Central memory CD8-positive, alpha-beta T cell (primary cell): Measurements from ENCODE around the gene HDGFL2.
"Not testable (repeated sequence)": the region's sequence is repeated elsewhere in the genome, so short reads cannot be mapped to it uniquely, and the experiment has no call there.

ENCODE experiments used
- ATAC-seq: fragments of 150-1000 bp; cut with Tn5 transposase; replicated peaks from 2 replicates; pipeline ENCODE4 v1.10.0; 2022; ENCODE audit warnings: mild to moderate bottlenecking, moderate FRiP score, moderate number of reproducible peaks; ENCODE audit not compliant: poor library complexity, severe bottlenecking; ENCODE audit errors: extremely low read depth
- DNase-seq, 2 donors: peaks; one replicate each; pipeline ENCODE4 v3.0.0; 2021; ENCODE audit warnings: low spot score in 2 of 2
- H3K27ac Mint-ChIP-seq: one replicate; pipeline ENCODE4 v1.8.0; 2022; ENCODE audit warnings: low read depth, mild to moderate bottlenecking, moderate library complexity, mixed read lengths
- H3K27me3 Mint-ChIP-seq: one replicate; pipeline ENCODE4 v1.8.0; 2022; ENCODE audit warnings: mixed read lengths
- H3K36me3 Mint-ChIP-seq: one replicate; pipeline ENCODE4 v1.8.0; 2022; ENCODE audit warnings: mild to moderate bottlenecking, moderate library complexity, mixed read lengths; ENCODE audit not compliant: insufficient read depth
- H3K4me1 Mint-ChIP-seq: one replicate; pipeline ENCODE4 v1.8.0; 2022; ENCODE audit warnings: mixed read lengths
- H3K4me3 Mint-ChIP-seq: one replicate; pipeline ENCODE4 v1.8.0; 2022; ENCODE audit warnings: mild to moderate bottlenecking, moderate library complexity, mixed read lengths
- H3K9me3 Mint-ChIP-seq: one replicate; pipeline ENCODE4 v1.8.0; 2022; ENCODE audit warnings: mixed read lengths

HDGFL2 gene

DNA sequence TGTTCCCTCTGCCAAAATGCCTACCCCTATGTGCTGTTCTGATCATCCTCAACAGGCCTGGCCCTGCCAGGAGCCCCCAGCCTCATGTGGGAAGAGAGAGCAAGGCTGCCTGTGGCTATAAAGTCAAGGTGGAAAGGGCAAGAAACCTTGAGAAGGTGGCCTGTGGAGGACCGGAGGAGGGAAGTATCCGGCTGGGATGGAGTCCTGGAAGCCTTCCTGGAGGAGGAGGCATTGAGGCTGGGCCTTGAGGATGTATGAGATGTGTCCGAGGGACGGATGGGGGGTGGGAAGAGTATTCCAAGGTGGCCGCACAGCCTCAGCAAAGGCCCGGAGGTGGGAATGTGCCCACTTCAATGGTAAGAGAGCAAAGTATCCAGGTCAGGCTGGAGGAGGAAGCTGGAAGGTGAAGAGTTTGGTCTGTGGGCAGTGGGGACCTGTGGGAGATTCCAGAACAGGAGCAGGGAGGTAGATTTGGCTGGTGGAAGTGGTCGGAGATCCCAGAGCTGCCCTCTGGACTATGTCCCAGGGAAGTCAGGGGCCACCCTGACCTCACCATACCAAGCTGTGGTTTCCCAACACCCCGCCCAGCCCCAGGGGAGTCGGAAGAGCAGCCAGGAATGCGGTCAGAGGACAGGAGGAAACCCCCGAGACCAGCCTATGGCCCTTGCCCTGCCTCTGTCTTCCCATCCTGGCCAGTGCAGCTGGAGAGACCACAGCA is 49.2 kb downstream of the HDGFL2 start:
- Mint-ChIP-seq H3K27me3 (peaks cover 22% of the 10 kb centered on the region), H3K4me3 (no peak overlapping the region), H3K27ac (no peak overlapping the region), H3K36me3 (no peaks in the 10 kb centered on the region), H3K9me3 (no peaks in the 10 kb centered on the region), H3K4me1 (peaks cover 5% of the 10 kb centered on the region)
- no peak for DNase-seq
- ATAC-seq, result no peak

DNA sequence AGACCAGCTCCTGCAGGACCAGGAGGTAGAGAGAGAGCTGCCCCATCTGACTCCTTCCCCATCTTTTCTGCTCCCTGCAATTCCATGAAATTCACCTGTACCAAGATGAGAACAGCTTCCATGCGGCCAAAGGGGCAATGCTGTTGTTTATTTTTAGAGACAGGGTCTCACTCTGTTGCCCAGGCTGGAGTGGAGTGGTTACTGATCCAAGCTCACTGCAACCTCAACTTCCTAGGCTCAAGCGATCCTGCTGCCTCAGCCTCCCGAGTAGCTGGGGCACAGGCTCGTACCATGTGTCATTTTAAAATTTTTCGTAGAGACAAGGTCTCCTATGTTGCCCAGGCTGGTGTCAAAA is 49.8 kb downstream of the HDGFL2 start:
- ATAC-seq (no peak), DNase-seq (no peak)
- Mint-ChIP-seq H3K27ac (no peak overlapping the region), H3K4me3 (no peak overlapping the region), H3K27me3 (peaks cover 22% of the 10 kb centered on the region), H3K36me3 (no peaks in the 10 kb centered on the region), H3K9me3 (no peaks in the 10 kb centered on the region), H3K4me1 (peaks cover 5% of the 10 kb centered on the region)

DNA sequence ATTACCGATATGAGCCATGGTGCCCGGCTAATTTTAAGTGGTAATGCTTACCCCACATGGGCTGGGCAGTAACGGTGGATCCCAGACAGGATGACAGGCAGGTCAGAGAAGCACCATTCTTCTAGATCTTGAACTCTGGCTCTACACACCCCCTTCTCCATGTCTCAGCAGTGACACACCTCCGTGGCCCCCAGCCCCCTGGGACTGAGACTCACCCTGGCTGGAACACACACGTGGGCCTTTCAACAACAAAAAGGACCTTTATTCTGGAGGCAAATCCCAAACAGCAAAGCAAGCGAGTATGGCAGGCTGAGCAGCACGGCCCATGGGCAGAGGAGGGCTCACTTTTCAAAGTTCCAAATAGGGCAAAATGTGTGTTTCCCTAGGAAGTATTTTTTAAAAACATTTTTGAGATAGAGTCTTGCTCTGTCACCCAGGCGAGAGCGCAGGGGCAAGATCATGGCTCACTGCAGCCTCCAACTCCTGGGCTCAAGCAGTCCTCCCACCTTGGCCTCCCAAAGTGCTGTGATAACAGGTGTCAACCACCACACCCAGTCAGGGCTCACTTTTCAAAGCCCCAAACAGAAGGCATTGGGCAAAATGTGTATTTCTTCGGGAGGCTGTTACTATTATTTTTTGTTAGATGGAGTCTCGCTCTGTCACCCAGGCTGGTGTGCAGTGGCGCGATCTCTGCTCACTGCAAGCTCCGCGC is 50.4 kb downstream of the HDGFL2 start:
- Mint-ChIP-seq H3K27ac (no peak overlapping the region), H3K4me1 (peaks cover 5% of the 10 kb centered on the region), H3K36me3 (no peaks in the 10 kb centered on the region), H3K27me3 (peaks cover 22% of the 10 kb centered on the region), H3K4me3 (no peak overlapping the region), H3K9me3 (no peaks in the 10 kb centered on the region)
- ATAC-seq, result no peak
- no peak for DNase-seq

DNA sequence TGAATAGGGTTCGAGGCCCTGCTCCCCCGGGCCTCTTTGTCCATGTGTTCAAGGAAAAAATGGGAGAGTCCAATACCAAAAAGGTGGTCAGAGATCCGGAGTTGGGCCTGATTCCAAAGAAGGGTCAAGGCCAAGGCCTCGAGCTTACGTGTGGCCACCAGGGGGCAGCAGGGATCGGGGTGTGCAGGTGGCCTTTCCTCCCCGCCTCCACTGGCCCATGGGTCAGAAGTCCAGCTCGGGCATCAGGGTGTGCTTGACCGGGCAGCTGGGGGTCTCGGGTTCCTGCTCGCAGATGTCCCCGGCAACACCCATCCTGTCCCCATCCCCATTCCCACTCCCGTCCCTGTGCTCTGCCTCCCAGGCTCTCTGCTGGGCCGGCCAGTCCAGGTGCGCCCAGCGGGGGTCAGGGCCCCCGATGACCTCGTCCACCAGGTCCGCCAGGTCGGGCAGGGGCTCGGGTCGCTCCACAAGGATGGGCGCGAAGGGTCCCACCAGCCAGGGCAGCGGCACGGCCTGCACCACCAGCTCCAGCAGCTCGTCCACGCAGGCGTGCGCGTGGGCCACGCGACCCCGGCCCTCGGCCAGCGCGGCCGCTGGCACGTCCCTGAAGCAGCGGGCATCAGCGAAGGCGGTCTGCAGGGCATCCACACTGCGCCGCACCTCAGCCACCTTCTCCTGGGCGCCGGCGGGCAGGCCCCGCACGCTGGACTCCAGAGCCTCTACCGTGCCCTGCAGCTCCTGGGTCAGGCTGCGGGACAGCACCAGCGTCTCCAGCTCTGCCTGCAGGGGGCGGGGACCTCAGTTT is 51.4 kb downstream of the HDGFL2 start:
- ATAC-seq, result no peak
- H3K27ac Mint-ChIP-seq, result no peak overlapping the region
- H3K4me1 Mint-ChIP-seq, result peaks cover 4% of the 10 kb centered on the region
- H3K9me3 Mint-ChIP-seq, result no peaks in the 10 kb centered on the region
- no peak overlapping the region for H3K4me3 Mint-ChIP-seq
- H3K27me3 Mint-ChIP-seq, result peaks cover 22% of the 10 kb centered on the region
- no peaks in the 10 kb centered on the region for H3K36me3 Mint-ChIP-seq
- DNase-seq, result no peak

DNA sequence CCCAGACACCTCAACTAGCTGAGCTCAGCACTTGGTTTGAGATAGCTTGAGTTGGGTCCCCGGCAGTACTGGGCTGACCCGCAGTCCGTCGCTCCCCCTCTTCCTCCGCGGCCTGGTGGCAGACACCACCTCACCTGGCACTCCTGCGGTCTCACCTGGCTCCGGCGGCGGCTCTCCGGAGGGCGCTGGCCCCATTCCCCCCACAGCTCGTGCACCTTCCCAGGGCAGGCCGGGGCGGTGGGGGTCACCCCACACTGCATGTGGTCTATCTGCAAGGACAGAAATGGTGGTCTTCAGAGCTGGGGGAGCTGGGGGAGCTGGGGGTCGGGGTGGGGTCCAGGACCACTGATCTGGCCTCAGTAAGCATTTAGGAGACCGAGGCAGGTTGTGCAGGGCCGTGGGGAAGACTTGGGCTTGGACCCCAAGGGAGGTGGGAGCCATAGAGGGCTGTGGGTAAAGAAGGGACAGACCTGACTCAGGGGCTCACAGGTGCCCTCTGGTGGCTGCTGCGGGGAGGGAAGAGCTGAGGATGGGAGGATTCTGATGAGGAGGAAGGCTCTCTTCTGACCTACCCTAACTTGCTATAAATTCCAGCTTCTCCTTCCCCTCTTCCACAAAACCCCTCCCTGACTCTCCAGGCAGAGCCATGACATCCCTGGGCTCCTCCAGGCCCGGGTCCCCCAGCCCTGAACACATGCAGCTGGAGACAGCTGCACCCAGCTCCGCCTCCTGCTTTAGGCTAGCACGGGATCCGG is 52.9 kb downstream of the HDGFL2 start:
- no peaks in the 10 kb centered on the region for H3K4me1 Mint-ChIP-seq
- ATAC-seq (no peak), DNase-seq (peak; percentile 41 to 57)
- no peak overlapping the region for H3K27ac Mint-ChIP-seq
- no peaks in the 10 kb centered on the region for H3K36me3 Mint-ChIP-seq
- no peaks in the 10 kb centered on the region for H3K9me3 Mint-ChIP-seq
- H3K27me3 Mint-ChIP-seq, result peaks cover 15% of the 10 kb centered on the region
- H3K4me3 Mint-ChIP-seq, result no peak overlapping the region

DNA sequence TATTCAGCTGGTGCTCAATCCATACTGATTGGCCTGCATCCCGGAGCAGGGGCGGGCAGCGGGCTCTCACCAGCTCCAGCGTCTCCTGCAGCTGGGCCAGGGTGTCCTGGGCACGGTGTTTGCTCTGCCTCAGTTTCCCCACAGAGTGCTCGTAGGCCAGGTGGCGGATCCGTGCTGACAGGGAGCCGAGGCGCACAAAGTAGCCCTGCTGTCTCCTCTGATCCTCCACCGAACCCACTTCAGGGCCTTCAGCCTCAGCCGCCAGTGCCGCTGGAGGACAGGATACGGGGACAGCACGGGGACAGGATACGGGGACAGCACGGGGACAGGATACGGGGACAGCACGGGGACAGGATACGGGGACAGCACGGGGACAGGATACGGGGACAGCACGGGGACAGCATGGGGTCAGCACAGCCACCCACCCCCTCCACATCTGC is 53.5 kb downstream of the HDGFL2 start:
- no peaks in the 10 kb centered on the region for H3K36me3 Mint-ChIP-seq
- no peaks in the 10 kb centered on the region for H3K9me3 Mint-ChIP-seq
- no peak overlapping the region for H3K27ac Mint-ChIP-seq
- H3K4me1 Mint-ChIP-seq, result no peaks in the 10 kb centered on the region
- H3K27me3 Mint-ChIP-seq, result peaks cover 13% of the 10 kb centered on the region
- no peak for DNase-seq
- no peak for ATAC-seq
- H3K4me3 Mint-ChIP-seq, result no peak overlapping the region

DNA sequence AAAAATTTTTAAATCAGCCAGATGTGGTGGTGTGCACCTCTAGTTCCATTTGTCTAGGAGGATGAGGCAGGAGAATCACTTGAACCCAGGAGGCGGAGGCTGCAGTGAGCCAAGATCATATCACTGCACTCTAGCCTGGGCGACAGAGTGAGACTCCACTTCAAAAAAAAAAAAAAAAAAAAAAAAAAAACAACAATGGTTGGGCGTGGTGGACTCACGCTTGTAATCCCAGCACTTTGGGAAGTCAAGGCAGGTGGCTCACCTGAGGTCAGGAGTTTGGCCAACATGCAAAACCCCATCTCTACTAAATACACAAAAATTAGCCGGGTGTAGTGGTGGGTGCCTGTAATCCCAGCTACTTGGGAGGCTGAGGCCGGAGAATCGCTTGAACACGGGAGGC is 55.3 kb downstream of the HDGFL2 start:
- not testable (repeated sequence) for H3K4me3 Mint-ChIP-seq, H3K27ac Mint-ChIP-seq, H3K27me3 Mint-ChIP-seq, ATAC-seq, H3K9me3 Mint-ChIP-seq, H3K4me1 Mint-ChIP-seq, H3K36me3 Mint-ChIP-seq, DNase-seq

DNA sequence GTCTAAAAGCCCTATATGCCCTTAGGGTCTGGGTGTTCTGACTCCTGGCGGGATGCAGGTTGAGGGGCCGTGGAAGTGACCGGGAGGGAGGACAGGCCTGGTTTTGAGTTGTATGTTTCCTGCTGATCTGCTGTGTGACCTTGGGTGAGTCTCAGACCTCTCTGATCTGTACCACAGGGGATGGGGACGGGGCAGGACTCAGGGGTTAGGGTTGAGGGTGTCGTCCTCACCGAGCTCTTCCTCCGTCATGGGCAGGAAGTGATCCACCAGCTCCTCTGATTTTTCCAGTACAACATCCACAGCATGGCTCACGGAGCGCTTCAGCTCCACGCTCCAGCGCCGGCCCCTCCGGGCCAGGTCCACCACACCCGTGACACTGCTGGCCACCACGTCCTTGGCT is 56.7 kb downstream of the HDGFL2 start:
- H3K36me3 Mint-ChIP-seq, result no peaks in the 10 kb centered on the region
- no peaks in the 10 kb centered on the region for H3K4me1 Mint-ChIP-seq
- no peak overlapping the region for H3K4me3 Mint-ChIP-seq
- DNase-seq (no peak), ATAC-seq (no peak)
- H3K27ac Mint-ChIP-seq, result no peak overlapping the region
- H3K9me3 Mint-ChIP-seq, result no peaks in the 10 kb centered on the region
- no peaks in the 10 kb centered on the region for H3K27me3 Mint-ChIP-seq

DNA sequence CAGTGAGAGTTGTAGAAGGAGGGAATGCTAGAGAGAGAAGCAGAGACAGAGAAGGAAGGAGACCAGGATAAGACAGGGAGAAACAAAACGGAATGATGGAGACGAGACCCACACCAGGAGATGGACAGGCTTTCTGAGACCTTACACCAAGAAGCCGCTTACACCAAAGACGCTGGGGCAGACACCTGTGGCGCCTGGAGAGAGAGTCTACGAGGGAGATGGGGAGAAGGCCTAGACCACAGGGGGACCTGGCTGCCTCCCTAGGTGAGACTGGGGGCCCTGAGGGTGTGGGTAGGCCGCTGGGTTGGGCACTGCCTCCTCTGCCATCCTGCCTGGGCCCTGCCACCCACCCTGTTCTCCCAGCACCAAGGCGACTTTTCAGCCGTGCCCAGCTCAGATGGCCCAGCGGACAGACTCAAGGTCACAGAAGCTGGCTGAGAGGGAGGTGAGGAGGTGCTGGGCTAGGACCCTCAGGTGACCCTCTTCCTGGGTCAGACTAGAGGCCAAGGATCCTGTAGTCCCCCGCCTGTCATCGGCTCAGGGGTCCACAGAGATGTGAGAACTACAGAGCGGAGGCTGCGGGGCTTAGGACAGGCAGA is 57.9 kb downstream of the HDGFL2 start:
- Mint-ChIP-seq H3K27ac (no peak overlapping the region), H3K4me1 (no peaks in the 10 kb centered on the region), H3K4me3 (no peak overlapping the region), H3K9me3 (no peaks in the 10 kb centered on the region), H3K36me3 (peaks cover 2% of the 10 kb centered on the region), H3K27me3 (no peaks in the 10 kb centered on the region)
- ATAC-seq (no peak), DNase-seq (no peak)

DNA sequence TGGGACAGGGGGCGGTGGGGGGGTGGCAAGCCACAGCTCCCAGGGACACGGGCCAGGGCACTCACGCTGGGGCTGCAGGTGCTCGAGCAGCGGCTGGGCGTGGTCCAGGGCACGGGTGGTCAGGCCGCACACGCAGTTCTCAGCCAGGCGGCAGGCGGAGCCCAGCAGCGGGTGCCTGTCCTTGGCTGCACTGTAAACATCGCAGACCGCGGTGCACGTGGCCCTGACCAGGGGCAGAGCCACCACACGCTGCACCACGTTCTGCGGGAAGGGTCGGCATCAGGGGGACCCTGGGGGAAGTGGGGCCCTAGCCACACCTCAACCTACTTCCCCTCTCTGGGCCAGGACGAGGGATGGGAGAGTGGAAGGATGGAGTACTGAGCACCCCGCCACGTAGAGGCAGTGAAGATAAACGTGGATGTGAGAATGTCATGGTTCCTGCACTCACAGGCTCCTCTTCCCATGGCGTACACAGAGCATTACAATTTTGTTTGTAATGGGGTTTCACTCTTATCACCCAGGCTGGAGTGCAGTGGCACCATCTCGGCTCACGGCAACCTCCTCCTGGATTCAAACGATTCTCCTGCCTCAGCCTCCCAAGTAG is 59.6 kb downstream of the HDGFL2 start:
- DNase-seq, result no peak
- peaks cover 2% of the 10 kb centered on the region for H3K36me3 Mint-ChIP-seq
- H3K4me1 Mint-ChIP-seq, result no peaks in the 10 kb centered on the region
- no peak overlapping the region for H3K27ac Mint-ChIP-seq
- H3K27me3 Mint-ChIP-seq, result peaks cover 10% of the 10 kb centered on the region
- ATAC-seq, result no peak
- H3K9me3 Mint-ChIP-seq, result no peaks in the 10 kb centered on the region
- no peak overlapping the region for H3K4me3 Mint-ChIP-seq

DNA sequence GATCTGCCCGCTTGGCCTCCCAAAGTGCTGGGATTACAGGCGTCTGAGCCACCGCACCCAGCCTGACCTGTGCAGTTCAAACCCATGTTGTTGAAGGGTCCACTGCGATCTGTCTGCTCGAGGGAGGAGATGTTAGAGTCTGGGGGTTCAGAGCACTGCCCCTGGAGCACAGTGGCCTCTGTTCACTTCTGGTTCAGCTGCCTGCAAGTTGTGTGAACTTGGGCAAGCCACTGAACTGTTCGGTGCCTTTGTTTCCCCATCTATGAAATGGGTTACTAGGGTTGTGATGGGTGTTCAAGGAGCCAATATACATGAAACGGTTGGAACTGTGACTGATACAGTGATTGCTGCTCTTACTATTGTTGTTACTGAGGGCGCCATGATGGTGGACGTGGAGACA is 61.2 kb downstream of the HDGFL2 start:
- H3K36me3 Mint-ChIP-seq, result peaks cover 2% of the 10 kb centered on the region
- H3K9me3 Mint-ChIP-seq, result no peaks in the 10 kb centered on the region
- ATAC-seq (no peak), DNase-seq (no peak)
- H3K27me3 Mint-ChIP-seq, result peaks cover 10% of the 10 kb centered on the region
- no peak overlapping the region for H3K27ac Mint-ChIP-seq
- H3K4me1 Mint-ChIP-seq, result no peaks in the 10 kb centered on the region
- H3K4me3 Mint-ChIP-seq, result no peak overlapping the region
